Thyroid gland (tissue), 4 donors: Measurements from ENCODE around the gene ABI3BP. TPM values are rescaled to one million over a fixed set of nuclear protein-coding genes. Genes with fewer than 3 reads are reported as not detected.

Experiments
- DNase-seq, 2 donors: peaks; one replicate each; pipeline ENCODE4 v3.0.0-alpha.2; 2019
- H3K27ac ChIP-seq, 3 donors: fragments of 200-600 bp; sonication (generic); 1 replicate in 2 of 3; 2 replicates in 1 of 3; pipeline ENCODE4 v1.5.1; 2016 to 2019; ENCODE audit warnings: mild to moderate bottlenecking in 1 of 3, moderate library complexity in 1 of 3
- H3K27me3 ChIP-seq: fragments of 200-600 bp; sonication (generic); one replicate; pipeline ENCODE4 v1.5.1; 2019
- H3K36me3 ChIP-seq, 2 donors: fragments of 200-600 bp; sonication (generic); one replicate each; pipeline ENCODE4 v1.5.1; 2016 to 2019
- H3K4me1 ChIP-seq, 2 donors: fragments of 200-600 bp; sonication (generic); one replicate each; pipeline ENCODE4 v1.5.1; 2017 to 2019
- H3K4me3 ChIP-seq, 3 donors: fragments of 200-600 bp; sonication (generic); replicated peaks in 1 of 3; 1 replicate in 2 of 3; 2 replicates in 1 of 3; pipeline ENCODE4 v1.5.1; 2016; ENCODE audit warnings: mild to moderate bottlenecking in 1 of 3
- H3K9me3 ChIP-seq: fragments of 200-600 bp; sonication (generic); one replicate; pipeline ENCODE4 v1.5.1; 2017
- CTCF ChIP-seq, 6 experiments: fragments of 200-600 bp in 3 of 6; fragments of 450-650 bp in 3 of 6; sonication (generic) in 3 of 6; IDR thresholded peaks; one replicate each; pipeline ENCODE4 v1.5.1; 2016 to 2019; ENCODE audit warnings: antibody characterized with exemption in 6 of 6, mild to moderate bottlenecking in 2 of 6, inconsistent platforms in 1 of 6, moderate library complexity in 1 of 6
- POLR2A ChIP-seq, 2 donors: fragments of 450-650 bp; IDR thresholded peaks; one replicate each; pipeline ENCODE4 v1.6.1; 2017; ENCODE audit warnings: antibody characterized with exemption in 2 of 2, mild to moderate bottlenecking in 2 of 2, moderate library complexity in 1 of 2
- WGBS, 2 donors: methylation state at CpG; one replicate each; pipeline ENCODE4 v1.1.5; 2017; 5-methylcytosine and 5-hydroxymethylcytosine counted together
- intact Hi-C: fragments of 100-400 bp; cut with DNase I; formaldehyde crosslinking; loops from one replicate; pipeline ENCODE4 v1.15.1; 2023
- total RNA-seq, 4 donors: library from RNA; depleted of rRNA; stranded (reverse); fragments of >200 nt; gene quantifications; one replicate each; pipeline ENCODE4 v1.2.3, GENCODE V29; 2016

The ABI3BP gene
- total RNA-seq, 4 donors from 2014 or later = 68.7 to 133 (median 96.8) TPM

- Histone ChIP-seq H3K27me3 (no peaks in the 10 kb centered on the region), H3K27ac (no peak overlapping the region), H3K36me3 (no peaks in the 10 kb centered on the region), H3K4me1 (peaks cover under 1 to 2% of the 10 kb centered on the region in 2 donors), H3K9me3 (no peaks in the 10 kb centered on the region), H3K4me3 (no peak overlapping the region)
- DNase-seq = no peak
- intact Hi-C loops = no loop called here
- WGBS, 2 donors = 63 to 73% methylated on average over 1 of the region's 1 CpG
- TF ChIP-seq CTCF (IDR thresholded peaks at IDR 0.05) (peak in 2 of 6 experiments; percentile 12 to 18), POLR2A (IDR thresholded peaks at IDR 0.05) (no peak)
Measured at GRCh38 chr3:100761211-100761942, 231.8 kb downstream of the ABI3BP start.

GRCh38 chr3:100760377-100760776 lies 232.8 kb downstream of the ABI3BP start:
- Histone ChIP-seq H3K27me3 (no peaks in the 10 kb centered on the region), H3K36me3 (no peaks in the 10 kb centered on the region), H3K4me3 (no peak overlapping the region), H3K27ac (no peak overlapping the region), H3K9me3 (no peaks in the 10 kb centered on the region), H3K4me1 (peaks cover 11 to 12% of the 10 kb centered on the region in 2 donors)
- WGBS, 2 donors = 47 to 52% methylated on average over 4 of the region's 4 CpGs
- TF ChIP-seq CTCF (IDR thresholded peaks at IDR 0.05) (no peak), POLR2A (IDR thresholded peaks at IDR 0.05) (no peak)
- DNase-seq = no peak
- intact Hi-C loops = no loop called here

- no peak for DNase-seq
- intact Hi-C loops = no loop called here
- H3K9me3 ChIP-seq = no peaks in the 10 kb centered on the region
- peaks cover 12 to 16% of the 10 kb centered on the region in 2 donors for H3K4me1 ChIP-seq
- H3K36me3 ChIP-seq = no peaks in the 10 kb centered on the region
- H3K4me3 ChIP-seq = no peak overlapping the region
- H3K27me3 ChIP-seq = no peaks in the 10 kb centered on the region
- no peak overlapping the region for H3K27ac ChIP-seq
- no peak for TF ChIP-seq POLR2A (IDR thresholded peaks at IDR 0.05)
Measured at GRCh38 chr3:100759950-100760349, 233.3 kb downstream of the ABI3BP start.

GRCh38 chr3:100759159-100759558 lies 234.1 kb downstream of the ABI3BP start:
- TF ChIP-seq POLR2A (IDR thresholded peaks at IDR 0.05) (no peak), CTCF (IDR thresholded peaks at IDR 0.05) (no peak)
- 53 to 62% methylated on average over 3 of the region's 3 CpGs for WGBS, 2 donors
- no peaks in the 10 kb centered on the region for H3K27me3 ChIP-seq
- peaks cover 20 to 24% of the 10 kb centered on the region in 2 donors for H3K4me1 ChIP-seq
- no peak overlapping the region for H3K4me3 ChIP-seq
- no peaks in the 10 kb centered on the region for H3K36me3 ChIP-seq
- intact Hi-C loops = no loop called here
- H3K27ac ChIP-seq = no peak overlapping the region
- DNase-seq = no peak
- no peaks in the 10 kb centered on the region for H3K9me3 ChIP-seq

- H3K4me3 ChIP-seq = no peak overlapping the region
- H3K27me3 ChIP-seq = no peaks in the 10 kb centered on the region
- H3K27ac ChIP-seq = peak overlapping the region; percentile 6 to 52 (median 40)
- peaks cover 32 to 34% of the 10 kb centered on the region in 2 donors for H3K4me1 ChIP-seq
- no peaks in the 10 kb centered on the region for H3K9me3 ChIP-seq
- intact Hi-C loops = no loop called here
- TF ChIP-seq POLR2A (IDR thresholded peaks at IDR 0.05) (no peak), CTCF (IDR thresholded peaks at IDR 0.05) (no peak)
- H3K36me3 ChIP-seq = peaks cover 0 to 2% of the 10 kb centered on the region in 2 donors
- WGBS, 2 donors = 22 to 29% methylated on average over 2 of the region's 2 CpGs
- DNase-seq = peak; percentile 46 to 65
Measured at GRCh38 chr3:100756441-100756840, 236.8 kb downstream of the ABI3BP start.
